Dermis blood vessel endothelial cell (primary cell): ENCODE measurements around the gene PKDCC. TPM values are rescaled to one million over a fixed set of nuclear protein-coding genes. Genes with fewer than 3 reads are reported as not detected.
A peak's percentile ranks its signal among the peaks of the same experiment; 100 is the strongest.
"Not testable (repeated sequence)": the region's sequence is repeated elsewhere in the genome, so short reads cannot be mapped to it uniquely, and the experiment has no call there.

Experiments used
- DNase-seq: peaks from one replicate; pipeline ENCODE4 v3.0.0; 2010
- total RNA-seq: library from RNA; depleted of rRNA; stranded (reverse); fragments of >200 nt; gene quantifications from 2 replicates; pipeline ENCODE4 v1.2.3, GENCODE V29; 2014

Gene PKDCC
- total RNA-seq, 1 donor from 2014 or later = 2.6 TPM

GRCh38 chr2:42067521-42067920 is 19.7 kb downstream of the PKDCC start:
- DNase-seq = no peak

- DNase-seq = no peak
Observed at GRCh38 chr2:42068571-42069178, 20.9 kb downstream of the PKDCC start.

DNA sequence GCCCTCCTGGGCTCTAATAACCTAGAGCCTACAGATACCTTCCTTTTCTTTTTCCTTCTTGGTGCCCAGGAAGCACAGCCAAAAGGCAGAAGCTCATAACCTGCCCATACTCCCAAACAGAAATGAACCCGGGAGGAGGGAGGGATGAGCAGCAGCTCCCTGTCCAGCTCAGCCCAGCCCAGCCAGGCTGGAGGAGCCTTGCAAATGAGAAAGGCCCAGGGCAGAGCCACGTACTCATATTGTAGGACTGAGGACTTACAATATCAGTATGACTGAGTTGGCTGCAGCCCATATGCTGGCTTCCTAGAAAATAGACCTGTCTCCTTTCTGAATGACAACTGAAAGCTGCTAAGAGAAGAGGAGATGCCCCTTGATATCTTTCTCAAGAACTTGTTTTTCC is 21.7 kb downstream of the PKDCC start:
- no peak for DNase-seq

- no peak for DNase-seq
Observed at GRCh38 chr2:42071791-42072190, 24.0 kb downstream of the PKDCC start.

DNA sequence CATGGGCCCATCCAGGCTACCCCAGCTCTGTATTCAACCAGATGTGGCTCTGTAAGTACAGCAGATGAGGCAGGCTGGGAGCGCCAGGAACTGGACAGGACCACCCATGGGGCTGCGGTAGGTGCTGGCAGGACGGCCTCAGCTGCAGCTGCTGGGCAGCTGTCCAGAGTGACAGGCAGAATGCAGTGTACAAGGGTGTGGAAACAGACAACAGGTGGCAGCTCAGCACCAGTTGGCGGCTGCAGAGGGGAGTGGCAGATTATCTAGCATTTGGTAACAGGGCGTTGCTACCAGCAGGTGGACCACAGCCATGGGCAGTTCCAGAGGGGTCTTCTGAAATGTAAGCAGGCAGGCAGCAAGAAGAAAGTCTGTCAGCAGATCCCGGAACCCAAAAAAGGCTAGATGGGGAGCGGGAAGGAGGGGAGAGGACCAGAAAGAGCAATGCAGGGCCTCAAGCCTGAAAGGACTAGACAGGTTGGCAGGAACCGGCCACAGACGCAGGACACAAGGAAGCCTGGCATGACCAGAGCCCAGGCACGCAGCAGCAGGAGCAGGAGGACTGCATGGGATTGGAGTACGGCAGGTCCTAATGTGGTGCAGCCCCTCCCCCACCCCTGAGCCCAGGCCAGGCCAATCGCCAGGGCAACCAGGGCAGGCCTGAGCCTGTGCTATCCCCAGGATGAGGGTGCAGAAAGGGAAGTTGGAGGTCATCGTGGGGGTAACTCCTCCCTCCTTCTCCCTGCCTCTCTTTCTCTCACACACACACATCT is 24.7 kb downstream of the PKDCC start:
- no peak for DNase-seq

GRCh38 chr2:42073739-42074503 is 26.1 kb downstream of the PKDCC start:
- DNase-seq = no peak

- no peak for DNase-seq
Observed at GRCh38 chr2:42074661-42075060, 26.8 kb downstream of the PKDCC start.

DNA sequence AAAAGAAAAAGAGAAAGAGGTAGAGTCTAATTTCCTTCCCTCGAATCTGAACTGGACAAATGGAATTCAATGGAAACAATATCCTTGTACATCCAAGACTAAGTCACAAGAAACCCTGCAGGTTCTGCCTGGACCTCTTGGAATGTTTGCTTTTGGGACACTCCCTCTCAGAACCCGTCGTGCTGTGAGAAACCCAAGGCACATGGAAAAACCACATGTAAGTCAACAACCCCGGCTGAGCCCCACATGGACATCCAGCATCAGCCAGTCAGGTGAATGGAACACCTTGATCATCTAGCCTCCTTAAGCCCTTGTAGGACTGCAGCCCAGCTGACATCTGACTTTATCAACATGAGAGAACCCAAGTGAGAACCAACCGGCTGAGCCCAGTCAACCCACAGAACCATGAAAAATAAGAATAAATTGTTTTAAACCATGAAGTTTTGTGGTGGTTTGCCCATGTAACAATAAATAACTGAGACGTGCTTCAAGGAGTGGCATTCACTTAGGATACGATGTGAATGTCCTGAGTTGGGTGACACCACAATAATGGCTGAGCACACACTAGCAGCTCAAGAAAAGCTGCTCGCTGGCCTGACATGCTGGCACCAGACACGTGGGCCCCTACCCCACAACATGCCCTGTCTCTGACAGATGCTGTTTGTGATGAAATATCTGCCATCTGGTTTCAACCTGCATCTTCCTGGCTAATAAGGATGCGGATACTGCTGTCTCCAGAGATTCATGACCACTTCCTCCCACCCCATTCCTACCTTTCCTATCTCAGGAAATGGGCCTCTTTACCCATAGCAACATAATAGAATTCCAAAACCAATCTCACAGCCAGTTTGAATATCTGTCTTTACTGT is 28.8 kb downstream of the PKDCC start:
- DNase-seq = peak; percentile 7

DNA sequence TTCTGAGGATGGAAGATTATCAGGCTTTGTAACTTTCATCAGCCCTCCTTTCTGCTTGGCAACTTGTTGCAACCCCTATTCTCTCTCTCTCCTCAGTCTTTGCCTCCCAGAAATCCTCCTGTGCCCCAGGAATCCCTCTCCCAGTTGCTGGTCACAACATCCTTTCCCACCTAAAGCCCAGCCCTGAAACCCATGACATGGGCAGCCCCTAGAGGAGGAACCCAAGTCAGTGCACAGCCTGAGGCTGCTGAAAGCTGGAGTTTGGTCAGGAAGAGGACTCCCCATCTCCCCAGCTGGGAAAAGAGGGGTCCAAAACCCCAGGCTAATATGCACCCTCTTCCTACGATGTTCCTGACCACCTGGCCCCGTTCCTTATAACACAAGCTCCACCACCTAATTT is 29.5 kb downstream of the PKDCC start:
- DNase-seq = no peak

- no peak for DNase-seq
Observed at GRCh38 chr2:42079737-42080287, 32.0 kb downstream of the PKDCC start.

- not testable (repeated sequence) for DNase-seq
Observed at GRCh38 chr2:42081151-42081550, 33.3 kb downstream of the PKDCC start.

- no peak for DNase-seq
Observed at GRCh38 chr2:42082016-42082415, 34.2 kb downstream of the PKDCC start.

GRCh38 chr2:42084231-42084671 is 36.4 kb downstream of the PKDCC start:
- no peak for DNase-seq

DNA sequence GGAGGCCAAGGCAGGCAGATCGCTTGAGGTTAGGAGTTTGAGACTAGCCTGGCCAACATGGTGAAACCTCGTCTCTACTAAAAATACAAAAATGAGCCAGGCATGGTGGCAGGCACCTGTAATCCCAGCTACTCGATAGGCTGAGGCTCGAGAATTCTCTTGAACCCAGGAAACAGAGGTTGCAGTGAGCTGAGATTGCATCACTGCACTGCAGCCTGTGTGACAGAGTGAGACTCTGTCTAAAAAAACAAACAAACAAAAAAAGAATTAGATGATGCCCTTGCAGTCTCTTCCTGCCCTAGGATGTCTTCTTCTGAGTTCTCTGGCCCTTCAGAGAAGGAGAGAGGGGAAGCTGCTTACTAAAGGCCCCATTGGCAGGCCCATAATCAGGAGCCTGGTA is 37.2 kb downstream of the PKDCC start:
- DNase-seq = not testable (repeated sequence)

DNA sequence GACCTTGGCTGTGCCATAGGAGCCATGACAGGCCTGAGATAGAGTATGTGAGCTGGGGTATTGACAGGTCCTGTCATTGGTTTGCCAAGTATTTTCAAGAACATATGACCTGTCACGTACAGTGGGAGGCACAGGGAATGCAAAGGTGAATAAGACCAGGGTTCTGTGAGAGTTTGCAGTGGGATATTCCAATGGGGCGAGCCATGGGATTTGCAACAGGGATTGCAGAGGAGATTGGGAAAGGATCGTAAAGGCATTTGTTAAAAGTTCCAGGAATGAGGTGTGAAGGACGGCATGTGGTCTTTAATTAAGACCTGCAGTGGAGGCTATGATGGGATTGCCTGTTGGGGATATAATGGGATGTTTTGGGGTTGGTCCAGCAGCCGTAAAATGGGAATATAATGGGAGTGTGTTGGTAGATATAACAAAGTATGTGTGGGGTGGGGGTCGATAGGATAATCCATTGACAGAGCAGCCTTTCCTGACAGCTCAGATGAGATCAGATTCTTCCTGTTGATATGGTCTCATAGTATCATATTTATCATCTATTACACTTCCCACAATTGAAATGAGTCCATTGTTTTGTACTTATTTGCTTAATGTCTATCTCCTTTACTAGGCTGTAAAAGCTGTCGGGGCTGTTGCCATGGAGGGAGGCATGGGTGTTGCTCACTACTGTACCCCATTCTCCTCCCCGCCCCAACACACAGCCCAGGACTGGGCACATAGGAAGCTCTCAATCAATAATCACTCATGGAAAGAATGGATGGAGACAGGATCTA is 38.1 kb downstream of the PKDCC start:
- peak; percentile 15 for DNase-seq

DNA sequence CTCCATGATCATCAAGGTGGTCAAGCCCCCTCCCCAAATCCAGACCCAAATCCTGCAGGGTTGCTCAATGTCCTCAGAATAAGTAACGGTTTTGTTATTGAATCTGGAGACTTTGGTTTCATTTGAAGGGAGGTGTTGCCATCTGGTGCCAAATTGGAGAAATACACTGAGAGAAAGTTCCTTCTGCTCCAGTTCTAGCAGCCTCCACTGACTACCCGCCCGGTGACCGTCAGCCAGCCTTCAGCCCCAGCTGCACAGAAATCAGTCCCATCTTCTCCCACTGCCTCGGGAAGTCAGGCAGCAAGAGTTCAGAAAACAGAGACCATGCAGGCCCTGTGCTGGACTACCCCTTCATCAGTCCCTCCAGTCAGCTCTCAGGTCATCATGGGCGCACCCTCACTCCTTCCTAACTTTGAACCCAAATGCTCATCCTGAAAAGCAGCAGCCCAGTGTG is 38.7 kb downstream of the PKDCC start:
- DNase-seq = peak; percentile 80

DNA sequence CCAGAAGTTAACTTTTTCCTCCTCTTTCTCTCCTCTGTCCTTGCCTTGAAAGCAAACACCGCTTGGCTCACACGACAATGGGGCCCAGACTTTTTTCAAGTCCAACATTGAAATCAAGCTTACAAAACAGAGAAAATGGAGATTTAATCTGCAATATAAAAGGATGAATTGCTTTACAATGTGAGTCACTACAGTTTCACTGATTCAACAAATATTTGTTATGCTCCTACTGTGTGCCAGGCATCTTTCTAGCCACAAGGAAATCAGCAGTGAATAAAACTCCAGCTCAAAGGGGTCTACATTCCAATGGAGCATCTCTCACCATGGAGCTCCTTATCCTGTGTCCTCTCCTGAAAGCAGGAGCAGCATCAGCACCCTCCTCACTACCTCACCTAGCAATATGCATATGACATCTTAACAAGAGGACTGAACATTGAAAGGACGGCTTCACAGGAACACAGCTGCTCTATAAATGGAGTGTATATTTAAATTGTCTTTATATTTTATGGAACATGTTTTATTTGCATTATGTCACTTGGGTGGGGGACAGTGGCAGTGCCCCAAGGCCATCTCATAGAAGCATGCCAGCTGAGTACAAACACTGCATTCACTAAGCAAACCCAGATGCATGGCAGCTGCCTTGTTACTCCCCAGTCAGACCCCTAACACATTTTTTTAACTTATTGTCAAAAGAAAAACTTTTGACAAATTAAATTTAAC is 39.5 kb downstream of the PKDCC start:
- no peak for DNase-seq

DNA sequence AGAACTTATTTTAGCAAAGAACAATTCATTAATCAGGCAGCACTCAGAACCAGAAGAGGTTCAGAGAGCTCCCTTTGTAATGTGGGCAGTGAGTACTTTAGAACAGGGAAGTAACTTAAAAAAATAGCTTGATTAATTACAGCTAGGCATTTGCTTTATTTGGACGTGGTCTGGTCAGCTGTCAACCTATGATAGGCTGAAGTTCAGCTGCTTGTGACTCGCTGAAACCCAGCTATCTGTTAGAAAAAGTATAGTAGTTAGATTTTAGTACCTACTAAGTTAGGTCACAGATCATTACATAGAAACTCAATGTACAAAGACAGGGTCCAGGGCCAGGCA is 40.0 kb downstream of the PKDCC start:
- DNase-seq = no peak

DNA sequence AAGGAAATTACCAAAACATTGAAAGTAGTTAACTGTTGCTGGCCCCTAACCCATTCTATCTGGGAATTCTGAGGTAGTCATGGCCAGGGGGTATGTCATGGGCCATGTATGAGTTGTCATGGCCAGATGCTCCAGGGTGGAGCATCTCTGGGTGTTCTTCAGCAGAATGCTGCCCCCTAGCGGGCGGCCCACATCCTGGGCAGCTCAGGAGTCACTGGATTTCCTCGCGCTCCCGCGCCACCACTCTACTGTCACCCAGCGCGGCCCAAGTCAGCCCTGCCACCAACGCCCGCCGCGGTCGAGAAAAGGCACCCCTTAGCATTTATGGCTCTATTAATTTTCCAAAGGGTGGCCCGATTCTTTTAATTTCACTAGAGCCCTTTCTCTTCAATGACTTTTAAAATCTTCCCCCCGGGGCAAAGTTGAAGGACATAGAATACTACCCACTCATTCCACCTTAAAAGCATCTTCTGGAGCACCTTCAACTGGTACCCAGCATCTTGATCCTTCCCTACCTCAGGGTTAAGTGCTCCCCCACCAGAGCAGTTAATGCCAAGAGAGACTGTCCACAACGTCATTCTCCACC is 41.6 kb downstream of the PKDCC start:
- peak; percentile 79 for DNase-seq

GRCh38 chr2:42090216-42090615 is 42.4 kb downstream of the PKDCC start:
- no peak for DNase-seq
